Stimulated activated CD4-positive, alpha-beta T cell treated with anti-CD3 and anti-CD28 coated beads, Interleukin-4, amount 100 ng/mL, for 48 hours (primary cell): ENCODE measurements around the gene ANKRD44.
"Not testable (repeated sequence)": the region's sequence is repeated elsewhere in the genome, so short reads cannot be mapped to it uniquely, and the experiment has no call there.

Source experiments
- DNase-seq, 2 donors: peaks; one replicate each; pipeline ENCODE4 v3.0.0-alpha.2; 2020; ENCODE audit warnings: low read depth in 2 of 2

ANKRD44 gene

DNA sequence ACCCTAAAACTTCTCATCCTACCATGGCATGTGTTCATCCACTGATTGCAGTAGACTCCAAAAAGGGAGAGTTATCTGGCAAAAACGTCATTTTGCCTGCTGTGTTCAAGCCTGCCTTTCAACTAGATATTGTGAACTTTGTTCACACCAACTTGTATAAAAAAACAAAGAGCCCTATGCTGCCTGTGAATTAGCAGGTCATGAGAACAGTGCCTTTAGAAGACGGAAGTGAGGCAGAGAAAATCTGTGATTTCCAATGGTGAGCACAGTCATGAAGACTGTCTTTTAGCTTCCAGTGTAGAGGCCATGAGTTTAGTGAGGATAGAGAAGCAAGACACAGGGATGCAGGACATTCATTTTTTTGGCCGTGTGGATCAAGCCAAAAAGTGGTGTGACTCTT lies 280.5 kb downstream of the ANKRD44 start:
- DNase-seq = no peak

DNA sequence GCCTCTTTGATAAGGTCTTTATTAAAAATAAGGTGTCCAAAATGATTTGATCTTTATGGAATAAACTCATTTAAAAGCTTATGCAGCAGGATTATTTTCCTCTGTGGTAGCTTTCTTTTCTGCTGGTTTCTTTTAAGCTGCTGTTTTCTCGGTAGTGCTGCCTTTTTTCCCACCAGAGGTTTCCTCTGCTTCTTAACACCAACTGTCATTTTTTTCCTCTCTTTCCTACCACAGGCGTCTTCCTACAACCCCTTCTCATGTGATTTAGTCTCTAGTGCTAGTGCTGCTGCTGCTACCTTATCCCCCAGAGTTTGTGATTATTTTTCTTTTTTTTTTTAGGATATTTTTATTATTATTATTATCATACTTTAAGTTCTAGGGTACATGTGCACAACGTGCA lies 281.9 kb downstream of the ANKRD44 start:
- DNase-seq = no peak

DNA sequence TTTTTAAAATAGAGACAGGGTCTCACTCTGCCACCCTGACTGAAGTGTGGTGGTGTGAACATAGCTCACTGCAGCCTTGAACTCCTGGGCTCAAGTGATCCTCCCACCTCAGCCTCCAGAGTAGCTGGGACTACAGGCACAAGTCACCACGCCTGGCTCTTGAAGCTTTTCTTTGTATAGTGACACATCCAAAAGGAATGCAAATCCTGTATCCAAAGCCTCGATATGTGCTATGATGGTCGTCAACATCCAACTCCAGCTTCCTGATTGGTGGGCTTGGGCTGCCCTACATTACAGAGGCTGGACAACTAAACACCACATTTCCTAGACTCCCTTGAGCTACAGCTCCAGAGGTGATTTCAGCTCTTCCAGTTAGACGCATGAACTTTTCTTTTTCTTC lies 282.4 kb downstream of the ANKRD44 start:
- no peak for DNase-seq

GRCh38 chr2:197024206-197024605 lies 286.4 kb downstream of the ANKRD44 start:
- no peak for DNase-seq

DNA sequence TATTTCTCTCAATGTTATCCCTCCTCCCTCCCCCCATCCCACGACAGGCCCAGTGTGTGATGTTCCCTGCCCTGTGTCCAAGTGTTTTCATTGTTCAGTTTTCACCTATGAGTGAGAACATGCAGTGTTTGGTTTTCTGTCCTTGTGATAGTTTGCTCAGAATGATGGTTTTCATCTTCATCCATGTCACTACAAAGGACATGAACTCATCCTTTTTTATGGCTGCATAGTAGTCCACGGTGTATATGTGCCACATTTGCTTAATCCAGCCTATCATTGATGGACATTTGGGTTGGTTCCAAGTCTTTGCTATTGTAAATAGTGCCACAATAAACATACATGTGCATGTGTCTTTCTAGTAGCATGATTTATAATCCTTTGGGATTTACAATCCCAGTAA lies 289.7 kb downstream of the ANKRD44 start:
- not testable (repeated sequence) for DNase-seq

DNA sequence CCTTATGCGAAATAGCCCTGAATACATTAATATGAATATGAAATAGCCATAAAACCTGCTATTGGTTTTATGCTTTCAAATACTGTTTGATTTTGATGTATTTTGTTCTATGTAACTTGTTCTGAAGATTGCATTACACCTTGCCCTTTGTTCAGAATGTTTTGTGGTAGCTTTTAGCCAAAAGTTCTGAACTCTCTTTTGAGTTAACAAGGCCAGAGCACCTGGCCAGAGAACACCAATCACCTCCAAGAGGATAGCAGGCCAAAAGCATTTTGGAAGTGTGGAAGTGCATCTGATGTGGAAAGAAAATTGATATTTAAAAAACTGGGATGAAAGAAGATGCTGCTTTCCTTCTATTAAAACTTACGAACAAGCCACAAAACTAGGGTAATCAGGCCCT lies 297.5 kb downstream of the ANKRD44 start:
- no peak for DNase-seq

- no peak for DNase-seq
Measured at GRCh38 chr2:197011801-197012641, 298.6 kb downstream of the ANKRD44 start.

DNA sequence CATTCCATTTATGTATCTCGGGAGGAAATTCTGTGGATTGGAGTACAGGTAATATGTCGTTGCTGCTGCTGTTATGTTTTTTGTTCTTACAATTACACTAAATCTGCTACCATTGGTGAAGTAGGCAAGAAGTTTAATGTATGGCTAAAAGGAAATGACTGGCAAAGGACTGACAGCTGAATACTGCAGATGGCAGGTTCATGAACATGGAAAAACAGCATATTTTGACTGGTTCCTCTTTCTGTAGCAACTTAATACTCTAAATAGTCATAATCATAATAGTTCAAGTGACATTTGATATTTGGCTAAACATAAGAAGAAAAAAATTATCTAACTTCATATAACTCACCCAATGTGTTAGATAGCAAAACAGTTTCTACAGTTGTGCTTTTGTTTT lies 299.6 kb downstream of the ANKRD44 start:
- DNase-seq = no peak

- no peak for DNase-seq
Measured at GRCh38 chr2:197010200-197011020, 300.2 kb downstream of the ANKRD44 start.

GRCh38 chr2:197008741-197009341 lies 301.7 kb downstream of the ANKRD44 start:
- DNase-seq = not testable (repeated sequence)

DNA sequence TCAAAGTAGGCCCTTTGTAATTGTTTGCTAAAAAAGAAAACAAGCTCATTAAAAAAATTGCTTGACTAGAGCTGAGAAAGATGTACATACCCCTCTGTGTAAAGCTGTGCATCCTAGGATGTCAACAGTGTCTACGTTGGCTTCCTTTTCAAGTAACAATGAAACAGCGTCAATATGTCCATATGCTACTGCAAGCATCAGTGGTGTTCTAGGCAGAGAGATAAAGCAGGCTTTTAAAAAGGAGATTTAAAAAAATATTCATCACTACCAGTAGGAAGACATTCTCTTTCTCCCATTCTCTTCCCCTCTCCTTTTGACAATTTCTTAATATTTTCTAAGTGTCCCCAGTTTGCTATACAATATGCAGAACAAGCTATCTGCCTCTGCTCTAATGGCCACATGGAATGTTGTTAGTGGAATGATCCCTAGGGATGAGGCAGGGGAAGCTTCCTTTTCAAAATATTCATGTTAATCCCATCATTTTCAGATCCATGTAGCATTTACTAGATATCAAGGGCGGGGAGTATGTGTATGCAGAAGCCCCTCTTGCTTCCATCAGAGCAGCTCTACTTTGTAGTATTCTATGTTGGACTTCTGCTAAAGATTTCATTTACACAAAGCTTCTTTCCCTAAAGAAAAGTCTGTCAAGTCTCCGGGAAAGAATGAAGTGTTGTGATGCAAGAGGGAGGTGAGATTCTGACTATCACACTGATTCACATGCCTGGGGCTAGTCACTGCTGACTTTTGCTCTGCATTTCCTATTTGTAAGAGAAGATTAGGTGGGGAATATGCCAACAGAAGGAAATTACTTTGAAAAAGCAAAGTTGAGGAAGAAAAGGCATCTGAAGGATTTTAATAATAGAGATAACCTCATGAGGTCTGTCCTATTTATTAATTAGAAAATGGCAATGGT lies 302.6 kb downstream of the ANKRD44 start:
- no peak for DNase-seq

DNA sequence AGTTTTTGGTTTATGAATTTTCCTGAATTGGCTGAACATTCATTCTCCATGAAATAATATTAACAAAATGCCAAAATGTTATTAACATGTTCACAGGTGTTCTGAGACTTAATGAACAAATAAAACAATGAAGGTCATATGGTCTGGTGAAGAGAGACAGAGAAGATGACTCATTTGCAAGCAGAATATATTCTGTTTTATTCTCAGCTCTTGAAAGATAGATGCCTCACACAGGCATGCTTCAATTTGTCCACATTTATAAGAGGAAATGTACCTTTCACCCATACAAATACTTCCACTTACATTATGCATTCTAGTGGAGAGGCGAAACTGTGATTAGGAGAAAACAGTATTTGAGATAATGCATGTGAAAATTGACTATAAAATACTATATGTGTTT lies 308.7 kb downstream of the ANKRD44 start:
- no peak for DNase-seq

GRCh38 chr2:196995757-196996314 lies 314.7 kb downstream of the ANKRD44 start:
- DNase-seq = no peak

GRCh38 chr2:196994764-196995163 lies 315.8 kb downstream of the ANKRD44 start:
- no peak for DNase-seq

DNA sequence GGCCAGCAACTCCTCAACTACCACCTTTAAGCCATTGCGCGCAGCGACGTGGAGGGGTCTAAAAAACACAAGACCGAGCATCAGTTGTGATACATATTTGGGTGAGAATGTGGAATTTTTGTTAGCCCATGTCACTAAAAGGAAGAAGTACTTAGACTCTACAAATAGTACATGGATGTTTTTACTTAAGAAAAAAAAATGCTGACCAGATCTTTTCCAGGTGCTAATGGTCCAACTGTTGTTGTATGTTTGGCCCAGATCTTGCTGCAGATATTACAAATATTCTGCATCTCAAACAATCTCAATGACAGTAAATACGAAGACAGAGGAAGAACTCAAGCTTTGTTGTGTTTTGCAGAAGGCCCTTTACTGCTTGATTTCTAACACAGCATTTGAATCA lies 317.0 kb downstream of the ANKRD44 start:
- no peak for DNase-seq

DNA sequence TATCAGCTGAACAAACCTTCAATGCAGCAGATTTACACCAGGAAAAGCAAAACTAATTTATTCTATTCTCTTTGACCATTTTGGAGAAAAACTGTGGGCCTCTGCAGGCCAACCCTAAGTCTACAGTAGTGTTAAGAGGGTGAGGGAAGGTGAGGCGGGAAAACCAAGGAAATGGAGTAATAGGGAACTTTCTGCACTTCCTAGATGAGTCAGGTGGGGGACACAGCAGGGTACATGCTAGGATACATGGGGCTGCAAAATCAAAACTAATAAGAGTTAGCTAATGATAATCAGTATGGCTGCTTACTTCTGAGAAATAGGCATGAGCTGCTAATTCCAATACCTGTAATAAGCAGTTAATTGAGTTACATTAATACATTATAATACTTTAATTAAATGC lies 318.1 kb downstream of the ANKRD44 start:
- DNase-seq = no peak

DNA sequence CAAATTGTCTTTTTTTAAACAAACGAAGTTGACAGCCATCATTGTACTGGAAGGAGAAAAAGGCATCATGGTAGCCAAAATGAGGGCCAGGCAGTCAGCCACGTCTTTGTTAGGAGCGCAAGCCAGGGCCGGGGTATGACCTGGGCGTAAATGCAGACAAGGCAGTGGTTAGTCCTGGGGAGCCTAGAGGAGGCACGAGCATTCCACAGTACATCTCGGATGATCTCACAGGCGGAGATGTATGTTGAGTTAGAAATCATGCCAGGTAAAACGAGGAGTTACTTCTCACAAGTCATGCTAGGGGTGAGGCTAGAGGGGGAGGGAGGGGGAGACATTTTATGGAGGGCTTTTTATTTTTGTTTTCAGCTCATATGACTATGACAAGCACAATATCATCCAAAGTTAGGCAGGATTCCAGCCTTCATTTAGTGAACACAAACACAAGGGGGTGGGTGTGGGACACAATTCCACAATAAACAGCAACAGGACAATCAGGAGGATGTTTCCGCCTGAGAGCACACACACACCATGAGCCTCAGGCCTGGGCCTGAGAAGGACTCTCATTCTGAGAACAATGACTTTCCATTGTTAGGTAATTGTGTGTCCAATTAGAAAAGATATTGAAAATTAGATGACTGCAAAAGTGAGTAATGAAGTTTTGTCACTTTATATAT lies 319.7 kb downstream of the ANKRD44 start:
- no peak for DNase-seq

DNA sequence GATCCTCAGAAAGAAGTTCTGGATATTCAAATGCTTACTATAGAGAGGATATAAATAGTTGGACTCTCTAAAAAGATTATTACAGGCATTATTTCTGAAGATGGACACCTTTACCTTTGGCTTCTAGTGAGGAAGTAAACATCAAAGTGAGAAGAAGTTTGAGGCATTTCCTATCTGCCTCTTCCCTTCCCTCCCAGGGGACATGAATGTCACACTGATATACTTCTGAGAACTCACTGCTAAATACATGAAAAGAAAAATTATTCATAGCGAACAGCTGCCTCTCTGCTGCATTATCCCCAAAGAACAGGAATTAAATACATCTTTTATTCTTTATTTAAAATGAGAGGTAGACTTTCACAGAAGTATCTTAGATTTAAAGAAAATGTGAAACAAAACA lies 320.5 kb downstream of the ANKRD44 start:
- DNase-seq = no peak

DNA sequence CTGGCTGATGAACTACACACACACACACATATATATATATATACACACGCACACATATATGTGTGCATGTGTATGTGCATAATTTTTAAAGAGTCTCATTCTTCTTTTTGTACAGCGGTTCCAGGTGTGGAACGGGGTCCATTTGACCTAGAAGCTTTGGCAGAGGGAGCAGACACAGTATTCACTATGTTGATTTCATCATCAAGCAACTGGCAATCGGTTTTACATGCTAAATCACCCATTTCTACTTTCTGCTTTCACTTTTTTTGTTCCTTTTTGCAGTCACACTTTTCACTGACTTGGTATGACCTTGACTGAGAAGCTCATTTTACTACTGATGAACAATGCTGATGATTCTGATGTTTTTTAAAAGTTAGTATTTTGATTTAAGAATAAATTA lies 321.1 kb downstream of the ANKRD44 start:
- DNase-seq = no peak

DNA sequence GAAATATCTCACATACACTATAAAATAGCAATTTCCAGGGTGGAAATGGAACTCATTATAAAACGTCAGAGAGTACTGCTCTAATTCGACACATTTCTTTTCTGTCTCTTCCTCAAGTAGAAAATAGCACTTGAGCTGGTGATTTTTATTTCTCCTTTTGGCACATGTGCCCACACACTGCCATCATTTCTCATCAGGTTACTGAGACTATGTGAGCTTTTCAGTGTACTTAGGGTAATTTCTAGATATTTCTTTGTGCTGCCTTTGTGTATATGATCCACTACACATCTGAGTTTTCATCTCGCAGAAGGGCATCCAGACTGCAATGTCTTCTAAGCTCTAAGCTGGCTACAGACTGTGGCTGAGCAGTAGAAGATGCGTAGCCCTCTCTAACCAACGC lies 321.9 kb downstream of the ANKRD44 start:
- no peak for DNase-seq
